Dedifferentiated amniotic fluid mesenchymal stem cell (primary cell): ENCODE data around the gene SPTLC3.

ENCODE experiments used
- DNase-seq: peaks from one replicate; pipeline ENCODE4 v3.0.0-alpha.2; 2016; ENCODE audit errors: extremely low spot score

SPTLC3 gene

GRCh38 chr20:12984863-12985262 is 23.9 kb upstream of the SPTLC3 start:
- no peak for DNase-seq

DNA sequence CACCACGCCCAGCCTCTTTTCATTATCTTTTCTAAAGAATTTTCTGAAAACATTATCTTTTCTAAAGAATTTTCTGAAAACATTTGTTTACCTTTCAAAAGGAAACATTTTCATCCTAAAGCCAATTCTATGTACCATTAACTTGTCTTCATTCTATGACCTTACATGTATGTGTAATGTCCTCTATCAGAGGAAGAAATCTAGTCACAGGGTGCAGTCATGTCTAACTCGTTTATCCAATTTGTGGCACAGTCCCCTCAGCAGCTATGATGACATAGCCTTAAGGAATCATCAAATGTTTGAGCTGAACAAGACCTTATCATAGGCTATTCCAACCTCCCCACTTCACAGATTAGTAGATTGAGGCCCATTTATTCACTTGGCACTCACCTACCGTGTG is 21.5 kb upstream of the SPTLC3 start:
- DNase-seq = no peak

DNA sequence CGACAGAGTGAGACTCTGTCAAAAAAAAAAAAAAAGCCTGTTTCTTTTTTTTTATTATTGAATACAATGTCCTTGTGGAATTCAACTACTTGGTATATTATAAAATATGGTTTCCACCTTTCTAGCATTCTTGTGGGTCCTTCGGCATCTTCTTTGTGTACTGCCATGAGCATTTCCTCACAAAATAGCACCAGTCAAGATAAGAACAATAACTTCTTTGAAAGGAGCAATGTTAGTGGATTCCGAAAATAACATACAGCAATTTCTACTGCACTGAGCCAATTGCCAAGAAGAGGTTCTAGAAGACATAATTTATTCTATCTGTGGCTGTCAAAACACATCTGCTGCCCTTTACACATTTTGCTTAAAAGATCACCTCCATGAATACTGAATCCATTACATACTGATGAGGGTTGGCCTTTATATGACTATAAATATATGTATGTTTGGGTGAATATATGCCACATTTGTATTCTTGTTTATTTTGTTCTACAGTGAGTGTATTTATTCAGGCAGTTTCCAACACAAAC is 19.1 kb upstream of the SPTLC3 start:
- no peak for DNase-seq

DNA sequence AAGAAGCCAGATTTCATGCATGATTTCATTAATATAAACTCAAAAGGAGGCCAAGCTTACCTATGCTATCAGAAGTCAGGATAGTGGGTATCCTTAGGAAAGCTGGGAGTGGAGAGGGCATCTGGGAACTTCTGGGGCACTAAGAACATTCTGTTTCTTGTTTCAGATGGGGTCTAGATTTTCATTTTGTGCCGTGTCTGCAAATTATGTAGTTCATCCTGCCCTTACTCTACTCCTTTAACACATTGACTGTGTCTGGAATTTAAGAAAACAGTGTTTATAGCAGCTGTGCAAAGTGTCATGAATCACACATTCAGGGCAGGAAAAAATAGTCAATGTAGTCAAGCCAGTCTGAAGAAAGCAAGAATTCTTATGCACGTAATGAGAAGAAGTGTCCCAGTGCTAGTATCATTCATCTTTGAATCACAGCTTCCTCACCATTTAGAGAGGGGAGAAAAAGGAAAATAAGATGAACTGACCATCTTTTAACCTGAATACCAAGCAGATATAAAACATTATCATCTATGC is 11.6 kb upstream of the SPTLC3 start:
- DNase-seq = no peak

DNA sequence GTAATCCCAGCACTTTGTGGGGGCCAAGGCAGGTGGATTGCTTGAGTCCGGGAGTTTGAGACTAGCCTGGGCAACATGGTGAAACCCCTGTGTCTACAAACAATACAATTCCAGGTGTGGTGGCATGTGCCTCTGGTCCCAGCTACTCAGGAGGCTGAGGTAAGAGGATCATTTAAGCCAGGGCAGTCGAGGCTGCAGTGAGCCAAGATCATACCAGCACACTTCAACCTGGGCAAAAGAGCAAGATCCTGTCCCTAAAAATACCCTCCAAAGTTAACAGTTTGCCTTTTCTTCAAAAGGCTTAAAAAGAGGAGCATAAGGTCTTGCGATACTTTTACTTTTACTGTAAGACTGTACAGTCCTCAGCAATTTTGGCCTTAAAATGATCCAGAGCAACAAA is 10.7 kb upstream of the SPTLC3 start:
- no peak for DNase-seq

- no peak for DNase-seq
These were observed 9.6 kb upstream of the SPTLC3 start for GRCh38 chr20:12999201-12999600.

- DNase-seq = no peak
These were observed 6.5 kb upstream of the SPTLC3 start for GRCh38 chr20:13002251-13002650.

DNA sequence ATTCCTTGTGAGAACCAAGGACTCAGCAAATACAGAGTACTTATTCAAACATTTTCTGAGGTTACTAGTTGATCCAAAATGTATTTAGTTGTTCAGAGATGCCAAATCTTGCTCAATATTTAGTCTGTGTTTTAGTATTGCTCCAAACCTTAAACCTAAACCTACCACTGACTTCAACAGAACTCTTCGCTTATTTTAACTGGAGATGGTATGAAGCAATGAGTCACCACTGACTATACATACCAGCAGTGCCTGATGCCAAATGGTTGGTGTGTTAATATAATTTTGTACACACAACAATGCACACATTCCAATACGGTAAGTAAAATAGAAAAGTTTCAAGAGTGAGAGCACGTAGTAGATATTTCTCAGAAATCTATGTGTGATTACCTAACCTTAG is 1.9 kb upstream of the SPTLC3 start:
- DNase-seq = peak; percentile 70

DNA sequence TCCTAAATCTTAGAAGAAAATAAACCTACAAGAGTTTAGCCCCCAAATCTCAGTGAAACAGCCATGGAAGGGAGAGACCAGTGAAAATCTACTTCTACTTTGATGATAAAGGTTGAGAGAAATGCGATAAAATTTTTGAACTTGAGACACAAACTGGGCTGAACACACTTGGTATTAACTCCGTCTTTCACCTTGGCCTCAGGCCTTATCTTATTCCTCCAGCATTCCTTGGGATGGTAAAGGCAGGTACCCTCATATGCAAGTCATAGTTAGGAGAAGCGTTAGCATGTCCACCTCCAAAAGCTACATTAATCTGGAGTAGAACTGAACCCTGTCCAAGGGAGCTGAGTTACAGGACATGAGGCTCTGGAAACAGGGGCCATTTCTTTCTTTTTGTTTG is 1.2 kb upstream of the SPTLC3 start:
- DNase-seq = no peak

- peak; percentile 88 for DNase-seq
These were observed 1.1 kb downstream of the SPTLC3 start for GRCh38 chr20:13009682-13010406.

- no peak for DNase-seq
These were observed 4.1 kb downstream of the SPTLC3 start for GRCh38 chr20:13012886-13013285.

GRCh38 chr20:13013411-13013810 is 4.6 kb downstream of the SPTLC3 start:
- no peak for DNase-seq

DNA sequence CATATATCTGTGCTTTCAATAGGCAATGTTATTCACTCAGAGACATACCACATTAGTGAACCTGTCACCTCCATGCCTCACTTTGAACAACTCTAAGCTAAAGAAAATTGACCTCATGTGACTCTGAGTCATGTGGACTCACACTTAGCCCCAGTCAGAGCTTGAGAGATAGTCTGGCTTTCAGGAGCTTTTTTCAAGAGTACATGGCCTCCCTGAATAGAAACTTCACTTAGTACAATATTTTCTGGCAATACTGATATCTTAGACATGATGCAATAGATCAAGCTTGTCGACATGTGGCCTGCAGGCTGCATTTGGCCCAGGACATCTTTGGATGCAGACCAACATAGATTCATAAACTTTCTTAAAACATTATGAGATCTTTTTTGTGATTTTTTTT is 8.5 kb downstream of the SPTLC3 start:
- DNase-seq = no peak

DNA sequence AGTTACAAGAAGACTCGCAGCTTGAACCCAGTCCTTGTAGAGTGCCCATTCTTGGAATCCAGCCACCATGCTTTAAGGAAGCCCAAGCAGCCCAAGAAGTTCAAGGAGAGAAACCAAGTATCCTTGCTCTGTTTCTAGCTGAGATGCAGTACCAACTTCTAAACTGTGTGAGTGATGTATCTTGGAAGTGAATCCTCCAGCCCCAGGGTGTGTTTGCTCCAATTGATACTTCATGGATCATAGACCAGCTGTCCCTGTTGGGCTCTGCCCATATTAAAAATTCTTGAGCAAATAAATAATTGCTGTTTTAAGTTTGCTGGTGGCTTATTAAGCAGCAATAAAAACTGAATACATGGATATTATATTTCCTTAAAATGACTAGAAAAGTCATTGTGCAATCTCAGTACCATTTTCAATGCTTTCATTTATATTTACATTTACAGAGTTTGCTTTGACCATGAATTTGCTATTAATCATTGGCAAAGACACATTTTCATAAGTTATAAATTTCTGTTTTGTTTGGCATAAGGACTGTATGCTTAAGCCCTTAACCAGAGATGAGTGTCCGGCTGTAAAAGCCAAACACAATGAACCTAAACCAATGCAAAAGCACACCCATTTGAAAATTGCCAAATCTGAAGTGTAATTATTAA is 9.2 kb downstream of the SPTLC3 start:
- DNase-seq = no peak

DNA sequence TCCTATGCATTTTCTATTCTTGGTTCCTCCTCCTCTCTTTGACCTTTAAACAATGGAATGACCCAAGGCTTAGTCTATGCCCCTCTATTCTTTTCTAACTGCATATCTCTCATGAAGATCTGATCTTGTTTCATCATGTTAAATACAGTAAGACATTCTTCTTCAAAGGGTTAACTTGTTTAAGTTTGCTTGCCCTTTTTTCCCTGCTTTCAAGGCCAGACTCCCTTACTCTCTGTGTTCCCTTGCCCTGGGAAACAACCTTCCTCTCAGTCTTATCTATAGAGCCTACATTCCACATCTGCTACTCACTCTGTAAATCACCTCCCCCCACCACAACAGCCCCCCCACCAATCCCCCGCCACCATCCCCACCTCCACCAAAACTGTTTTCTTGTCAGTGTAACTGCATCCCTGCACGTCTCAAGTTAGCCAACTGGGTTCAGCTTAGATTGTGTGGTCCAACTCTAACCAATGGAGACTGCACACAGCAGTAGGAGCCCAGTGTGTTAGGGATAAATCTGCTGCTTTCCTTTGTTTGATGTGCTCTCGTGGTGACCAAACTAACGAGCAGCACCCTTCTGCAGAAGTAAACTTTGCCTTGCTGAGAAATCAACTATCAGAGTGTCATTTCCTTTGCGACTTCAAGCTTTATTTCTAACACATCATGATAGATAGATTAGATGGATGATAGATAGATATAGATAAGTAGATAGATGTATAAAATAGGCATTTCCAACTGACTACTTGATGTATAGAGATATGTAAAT is 12.6 kb downstream of the SPTLC3 start:
- DNase-seq = no peak

DNA sequence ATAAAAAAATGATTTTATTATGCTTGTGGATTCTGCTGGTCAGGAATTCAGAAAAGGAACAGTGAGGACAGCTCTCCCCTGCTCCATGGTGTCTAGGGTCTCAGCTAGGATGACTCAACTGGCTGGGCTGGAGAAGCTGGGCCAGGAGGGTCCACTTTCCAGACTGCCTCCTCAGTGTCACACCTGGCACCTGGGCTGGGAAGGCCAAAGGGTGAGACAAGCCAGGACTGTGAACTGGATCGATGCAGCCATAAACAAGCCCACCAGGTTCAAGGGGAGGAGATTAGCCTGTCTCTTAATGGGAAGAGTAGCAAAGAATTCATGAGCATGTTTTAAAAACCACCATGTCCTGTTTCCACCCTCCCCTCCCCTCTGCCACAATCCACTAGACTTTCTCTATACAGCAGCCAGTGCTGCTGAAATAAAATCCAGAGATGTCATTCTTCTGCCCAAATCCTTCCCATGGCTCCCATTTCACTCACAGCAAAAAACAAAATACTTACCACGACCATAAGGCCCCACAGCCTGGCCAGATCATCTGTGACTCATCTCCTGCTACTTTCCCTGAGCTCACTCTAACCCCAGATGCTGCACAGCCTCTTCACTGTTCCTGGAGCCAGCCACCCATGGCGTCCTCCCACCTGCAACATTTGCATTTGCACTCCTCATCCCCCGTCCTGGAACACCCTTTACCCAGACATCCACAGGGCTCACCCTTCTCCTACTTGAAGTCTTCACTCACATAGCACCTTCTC is 13.8 kb downstream of the SPTLC3 start:
- no peak for DNase-seq

GRCh38 chr20:13024596-13024995 is 15.8 kb downstream of the SPTLC3 start:
- DNase-seq = no peak

GRCh38 chr20:13025181-13025580 is 16.4 kb downstream of the SPTLC3 start:
- no peak for DNase-seq

GRCh38 chr20:13028001-13028400 is 19.2 kb downstream of the SPTLC3 start:
- DNase-seq = no peak

GRCh38 chr20:13028673-13029072 is 19.9 kb downstream of the SPTLC3 start:
- DNase-seq = no peak

GRCh38 chr20:13029687-13030375 is 21.1 kb downstream of the SPTLC3 start:
- DNase-seq = peak; percentile 90
